NCI-H187 (cell line): ENCODE measurements around the gene DTX3.
"Not testable (repeated sequence)": the region's sequence is repeated elsewhere in the genome, so short reads cannot be mapped to it uniquely, and the experiment has no call there.

Experiments
- DNase-seq, 2 experiments: peaks; one replicate each; lab custom pipeline; 2025; lab: John Stamatoyannopoulos, UW

DTX3 gene

DNA sequence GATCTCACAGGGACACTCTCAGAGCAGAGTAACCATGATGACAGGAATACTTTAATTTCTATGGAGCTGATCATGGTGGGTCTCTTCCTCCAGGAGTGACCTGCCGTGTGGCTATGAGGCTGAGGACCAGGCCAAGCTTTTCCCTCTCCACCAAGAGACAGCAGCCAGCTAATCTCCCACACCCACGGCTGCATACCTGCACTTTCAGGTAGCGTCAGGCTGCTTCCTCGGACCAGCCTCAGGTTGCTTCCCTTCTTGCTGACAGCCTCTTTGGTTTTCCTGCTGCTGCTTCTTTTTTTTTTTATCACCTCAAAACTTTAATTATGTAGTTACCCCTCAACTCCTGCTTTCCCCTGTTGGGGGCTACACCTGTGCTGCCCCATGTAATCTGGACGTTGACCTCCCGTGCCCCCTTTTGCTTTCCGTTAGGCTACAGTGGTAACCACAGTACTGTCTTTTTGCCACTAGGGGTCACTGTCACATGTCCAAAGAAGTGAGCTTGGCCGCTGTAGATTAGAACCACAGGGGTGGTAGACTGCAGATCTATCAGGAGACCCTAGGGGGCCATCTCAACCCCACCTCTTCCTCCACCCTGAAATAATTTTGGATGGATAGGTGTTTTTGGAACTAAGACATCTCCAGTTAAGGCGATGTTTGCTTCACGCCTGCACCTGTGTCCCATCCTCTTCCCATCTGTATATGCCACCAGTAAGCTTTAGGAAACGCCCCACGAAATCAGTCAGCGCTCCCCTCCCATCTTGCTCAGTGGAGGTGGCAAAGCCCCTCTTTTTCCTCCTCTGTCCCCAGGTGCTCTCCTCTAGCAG, 21.4 kb upstream of the DTX3 start:
- peak in 1 of 2 experiments; percentile 60 for DNase-seq

DNA sequence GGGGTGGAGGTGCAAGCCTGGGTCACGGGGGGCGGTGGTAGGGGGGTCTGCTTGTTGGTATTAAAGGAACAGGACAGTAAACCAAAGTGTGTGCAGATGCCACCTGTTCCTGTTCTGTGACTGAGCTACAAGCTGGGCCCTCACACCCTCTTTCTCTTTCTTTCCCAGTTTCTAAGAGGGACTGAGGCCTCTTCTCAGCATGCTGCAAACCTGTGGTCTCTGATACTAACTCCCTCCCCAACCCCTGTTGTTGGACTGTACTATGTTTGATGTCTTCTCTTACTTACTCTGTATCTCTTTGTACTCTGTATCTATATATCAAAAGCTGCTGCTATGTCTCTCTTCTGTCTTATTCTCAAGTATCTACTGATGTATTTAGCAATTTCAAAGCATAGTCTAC, 20.6 kb upstream of the DTX3 start:
- DNase-seq: no peak

DNA sequence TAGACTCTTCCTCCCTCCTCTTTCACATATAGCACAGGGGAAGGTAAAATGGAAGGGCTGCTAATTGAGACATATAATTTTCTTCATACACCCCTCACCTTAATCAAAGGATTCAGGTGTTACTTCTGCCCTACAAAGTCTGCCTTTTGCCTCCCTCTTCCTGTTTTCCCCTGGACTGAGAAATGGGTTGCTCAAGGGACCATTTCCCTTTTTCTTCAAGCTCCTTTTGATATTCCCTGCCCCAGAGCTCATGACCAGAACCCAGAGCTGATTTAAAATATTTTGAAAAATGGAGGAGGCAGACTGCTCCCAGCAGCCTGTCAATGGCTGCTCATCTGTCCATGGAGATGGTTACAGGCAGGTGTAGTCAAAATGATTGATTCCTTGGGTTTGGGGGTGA, 19.9 kb upstream of the DTX3 start:
- no peak for DNase-seq

DNA sequence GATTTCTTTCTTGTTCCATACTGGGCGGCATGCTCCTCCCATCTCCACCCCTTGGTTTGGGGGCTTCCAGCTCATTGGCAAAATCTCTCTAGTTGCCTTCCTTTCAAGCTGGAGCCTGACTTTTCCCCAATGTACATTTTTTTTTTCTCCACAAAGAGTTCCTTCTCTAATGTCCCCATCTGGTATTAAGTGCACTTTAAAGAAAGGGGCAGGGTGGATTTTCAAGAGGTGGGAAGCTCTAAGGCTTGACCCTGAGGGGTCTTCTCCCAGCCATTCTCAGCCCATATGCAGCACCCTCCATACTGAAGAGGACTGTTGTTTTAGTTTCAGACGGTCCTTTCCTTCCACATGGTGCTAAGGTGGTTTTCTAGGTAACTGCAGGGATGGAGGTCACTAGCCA, 19.5 kb upstream of the DTX3 start:
- DNase-seq: no peak

DNA sequence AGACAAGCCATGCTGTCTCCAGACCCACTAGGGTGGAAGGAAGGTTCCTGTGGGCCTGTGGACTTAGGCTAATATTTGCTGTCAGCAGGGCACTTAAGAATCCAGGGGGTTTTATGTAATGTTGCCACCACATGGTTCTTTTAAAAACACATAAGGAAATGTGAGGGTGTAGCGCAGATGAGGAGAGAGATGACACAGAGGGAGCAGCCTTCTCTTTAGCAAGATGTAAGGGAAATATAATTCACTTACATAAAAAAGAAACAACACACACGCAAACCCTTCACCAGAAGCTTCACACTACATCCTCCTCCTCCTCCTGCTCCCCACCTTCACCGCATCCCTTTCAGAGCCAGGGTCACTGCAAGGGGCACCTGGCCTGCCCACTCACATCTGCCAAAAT, 18.5 kb upstream of the DTX3 start:
- DNase-seq: no peak

DNA sequence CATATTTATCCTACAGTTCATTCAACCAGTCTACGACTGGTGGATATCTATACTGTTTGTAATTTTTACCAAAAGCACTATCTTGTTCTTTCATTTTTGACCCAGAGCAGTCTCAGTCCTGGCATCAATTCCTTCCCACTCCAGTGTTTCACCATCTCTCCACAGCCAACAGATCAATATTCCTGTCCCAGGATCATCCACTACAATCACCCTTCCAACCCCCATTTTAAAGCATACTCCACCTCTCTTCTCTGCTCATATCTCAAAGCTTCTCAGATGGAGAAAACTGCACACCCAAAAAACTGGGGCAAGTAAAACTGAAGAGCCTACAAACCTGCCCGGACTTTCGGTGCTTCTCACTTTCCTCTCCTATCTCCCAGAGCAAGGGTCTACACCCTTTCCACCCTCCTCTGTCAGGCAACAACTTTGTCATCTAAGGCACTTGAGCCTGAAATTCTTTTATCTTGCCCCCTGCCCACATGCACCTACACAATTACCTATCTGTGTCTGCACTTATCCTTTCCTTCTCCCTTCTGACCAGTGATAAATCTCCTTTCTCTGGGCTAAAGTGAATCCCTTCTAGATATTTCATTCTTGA, 17.7 kb upstream of the DTX3 start:
- no peak for DNase-seq

DNA sequence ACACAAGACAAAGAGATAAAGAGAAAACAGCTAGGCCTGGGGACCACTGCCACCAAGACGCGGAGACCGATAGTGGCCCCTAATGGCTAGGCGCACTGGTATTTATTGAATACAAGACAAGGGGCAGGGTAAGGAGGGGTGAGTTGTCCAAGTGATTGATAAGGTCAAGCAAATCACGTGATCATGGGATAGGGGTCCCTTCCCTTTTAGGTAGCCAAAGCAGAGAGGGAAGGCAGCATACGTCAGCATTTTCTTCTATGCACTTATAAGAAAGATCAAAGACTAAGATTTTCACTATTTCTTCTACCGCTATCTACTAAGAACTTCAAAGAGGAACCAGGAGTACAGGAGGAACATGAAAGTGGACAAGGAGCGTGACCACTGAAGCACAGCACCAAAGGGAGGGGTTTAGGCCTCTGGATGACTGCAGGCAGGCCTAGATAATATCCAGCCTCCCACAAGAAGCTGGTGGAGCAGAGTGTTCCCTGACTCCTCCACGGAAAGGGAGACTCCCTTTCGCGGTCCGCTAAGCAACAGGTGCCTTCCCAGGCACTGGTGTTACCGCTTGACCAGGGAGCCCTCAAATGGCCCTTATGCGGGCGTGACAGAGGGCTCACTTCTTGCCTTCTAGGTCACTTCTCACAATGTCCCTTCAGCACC, 15.5 kb upstream of the DTX3 start:
- not testable (repeated sequence) for DNase-seq

DNA sequence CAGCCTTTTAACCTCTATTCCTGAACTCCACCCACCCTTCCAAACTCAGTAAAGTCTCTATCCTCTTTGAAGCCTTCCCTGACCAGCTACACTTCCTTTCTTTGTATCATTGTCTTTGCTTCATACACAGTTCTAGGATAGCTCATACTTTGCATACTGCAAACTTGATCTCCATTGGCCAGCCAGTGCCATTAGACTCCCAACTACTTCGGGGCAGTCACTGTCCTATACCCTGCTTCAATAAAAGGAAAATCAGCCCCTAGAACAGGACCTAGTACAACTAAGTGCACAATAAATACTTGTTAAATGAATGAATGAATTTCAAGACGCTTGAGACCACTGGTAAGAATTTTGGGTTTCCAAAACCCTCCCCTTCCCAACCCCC, 14.2 kb upstream of the DTX3 start:
- DNase-seq: no peak

DNA sequence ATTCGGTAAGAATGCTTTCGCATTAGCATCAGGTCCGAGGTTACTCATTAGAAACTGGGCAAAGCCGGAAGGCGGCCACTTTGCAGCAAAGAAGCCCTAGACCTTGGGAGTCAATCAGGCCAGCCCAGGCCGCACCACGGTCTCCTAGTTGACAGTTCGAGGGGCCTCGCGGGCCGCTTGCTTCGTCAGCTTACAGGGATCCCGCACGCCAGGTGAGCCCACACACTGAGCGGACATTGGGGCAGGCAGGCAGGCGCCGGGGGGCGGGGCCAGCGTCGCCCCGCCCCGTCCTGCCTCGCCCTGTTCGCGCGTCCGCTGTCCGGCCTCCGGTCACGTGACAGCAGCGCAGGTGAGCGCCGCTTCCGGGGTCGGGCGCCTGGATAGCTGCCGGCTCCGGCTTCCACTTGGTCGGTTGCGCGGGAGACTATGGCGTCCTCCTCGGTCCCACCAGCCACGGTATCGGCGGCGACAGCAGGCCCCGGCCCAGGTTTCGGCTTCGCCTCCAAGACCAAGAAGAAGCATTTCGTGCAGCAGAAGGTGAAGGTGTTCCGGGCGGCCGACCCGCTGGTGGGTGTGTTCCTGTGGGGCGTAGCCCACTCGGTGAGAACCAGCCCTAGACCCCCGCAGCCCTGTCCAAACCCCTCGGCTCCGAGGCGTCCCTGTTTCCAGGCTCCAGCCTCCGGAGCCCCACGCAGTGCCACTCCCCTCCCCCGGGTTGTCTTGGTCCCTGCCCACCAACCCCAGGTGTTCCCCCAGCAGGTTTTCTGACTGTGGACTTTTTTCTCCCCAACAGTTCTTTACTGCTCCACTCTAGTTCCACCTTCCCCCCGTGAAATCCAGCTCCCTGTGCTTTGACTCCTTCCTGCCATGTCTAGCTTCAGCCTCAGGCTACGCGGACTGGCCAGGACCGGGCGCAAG, 13.5 kb upstream of the DTX3 start, which contains the start of gene PIP4K2C:
PIP4K2C (plus strand) TSS at position 329 of the 918 bp plus-strand sequence; CDS start at position 427, 98 bp downstream.
- peak; percentile 89 for DNase-seq

DNA sequence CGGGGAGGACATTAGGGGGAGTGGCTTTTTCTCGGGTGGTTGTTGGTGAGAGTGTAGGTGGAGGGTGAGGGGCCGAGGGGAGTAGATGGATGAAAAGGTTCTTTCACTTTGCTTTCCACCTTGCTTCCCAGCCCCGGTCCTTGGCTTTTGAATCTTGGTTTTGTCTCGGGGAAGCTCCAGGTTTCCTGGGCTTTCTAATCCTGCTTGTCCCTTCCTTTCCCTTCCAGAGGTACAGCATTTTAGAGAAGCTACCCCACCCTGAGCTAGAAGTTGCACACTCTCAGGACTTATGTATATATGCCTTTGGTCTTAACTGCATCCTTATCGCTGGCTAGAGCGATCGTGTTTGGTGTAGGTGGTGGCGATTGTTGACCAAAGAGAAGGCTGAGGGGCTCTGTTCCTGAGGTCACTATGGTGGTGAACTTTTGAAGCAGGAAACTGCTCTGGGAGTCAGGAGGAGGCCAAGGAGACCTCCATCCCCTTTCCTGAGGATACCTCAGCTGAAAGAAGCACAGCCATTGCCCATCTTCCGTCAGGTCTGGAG, 12.8 kb upstream of the DTX3 start:
- no peak for DNase-seq

DNA sequence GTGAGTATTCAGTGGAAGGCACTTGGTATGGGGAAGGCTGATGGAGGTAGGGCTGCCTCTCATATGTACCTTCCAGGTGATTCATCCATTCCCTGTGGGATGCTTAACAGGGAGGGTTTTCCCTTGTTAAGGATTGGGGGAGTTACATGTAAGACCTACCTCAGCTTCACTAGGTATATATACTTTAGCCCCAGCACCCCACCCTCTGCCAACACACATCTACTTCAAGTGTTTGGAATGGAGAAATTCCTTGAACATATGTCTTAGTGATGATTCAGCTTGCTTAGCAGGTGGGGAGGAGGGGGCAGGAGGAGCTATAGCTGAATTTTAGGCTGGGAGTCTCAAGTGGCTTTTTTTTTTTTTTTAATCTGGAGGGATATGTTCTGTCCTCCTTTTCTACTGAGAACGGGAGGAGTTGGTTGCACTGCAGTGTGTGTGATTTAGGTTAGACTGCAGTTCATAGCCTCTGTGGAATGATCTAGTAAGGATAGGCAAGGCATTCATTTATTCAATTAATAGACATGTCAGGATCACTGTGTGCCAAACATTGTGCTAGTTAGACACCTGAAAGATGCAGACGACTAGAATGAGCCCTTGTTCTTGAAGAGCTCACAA, 12.0 kb upstream of the DTX3 start:
- DNase-seq: no peak

DNA sequence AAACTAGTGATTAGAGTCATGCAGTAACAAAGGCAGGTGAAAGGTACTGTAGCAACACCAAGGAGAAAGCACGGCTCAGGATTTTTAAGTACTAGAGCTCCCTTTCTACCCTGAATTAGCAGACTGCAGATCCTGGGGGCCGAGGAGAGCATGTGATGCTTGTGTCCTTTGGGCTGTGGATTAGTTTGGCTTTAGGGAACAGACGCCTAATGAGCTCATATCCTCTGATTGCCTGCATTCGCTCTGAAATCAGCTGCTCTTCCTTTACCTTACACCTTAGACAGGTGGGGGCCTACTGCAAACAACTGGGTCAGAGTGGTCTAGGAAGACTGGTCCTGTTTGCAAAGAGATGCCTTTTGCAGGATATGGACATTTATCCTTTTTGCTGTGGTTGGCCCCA, 11.4 kb upstream of the DTX3 start:
- DNase-seq: no peak

DNA sequence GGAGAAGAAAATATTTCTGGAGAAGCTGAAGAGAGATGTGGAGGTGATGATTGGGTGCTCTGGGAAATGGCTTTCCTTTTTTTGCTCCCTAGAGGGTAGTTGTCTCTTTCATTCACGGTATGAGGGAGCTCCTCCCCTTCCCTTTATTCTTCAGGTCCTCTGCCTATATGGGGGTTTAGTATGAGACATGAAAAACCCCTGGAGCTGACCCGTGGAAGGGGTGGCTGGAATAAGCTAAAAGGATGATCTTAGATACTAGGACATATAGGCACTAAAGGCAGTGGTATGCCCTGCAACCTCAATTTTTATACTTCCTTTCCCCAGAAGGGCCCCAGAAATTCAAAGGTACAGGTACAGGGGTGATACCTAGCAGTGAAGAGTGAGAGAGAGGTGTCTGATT, 4.2 kb upstream of the DTX3 start:
- DNase-seq: no peak

DNA sequence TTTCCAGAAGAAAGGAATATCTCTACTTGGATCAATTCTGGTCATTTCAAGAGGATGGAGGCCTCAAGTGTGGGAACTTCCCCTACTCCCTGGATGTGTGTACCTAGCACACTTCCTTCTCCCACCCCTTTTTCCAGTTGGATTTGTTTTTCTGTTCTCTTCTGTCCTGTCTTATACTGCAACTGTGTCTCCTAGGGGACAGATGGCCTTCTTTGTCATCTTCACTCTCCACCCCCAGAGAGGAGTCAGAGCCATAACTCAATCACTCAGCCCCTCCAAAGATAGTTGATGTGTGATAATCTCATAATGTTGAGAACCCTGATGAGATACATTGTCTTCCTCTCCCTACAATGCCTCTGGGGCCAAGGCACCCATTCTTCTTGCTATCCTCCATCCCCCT, 2.1 kb upstream of the DTX3 start:
- no peak for DNase-seq

DNA sequence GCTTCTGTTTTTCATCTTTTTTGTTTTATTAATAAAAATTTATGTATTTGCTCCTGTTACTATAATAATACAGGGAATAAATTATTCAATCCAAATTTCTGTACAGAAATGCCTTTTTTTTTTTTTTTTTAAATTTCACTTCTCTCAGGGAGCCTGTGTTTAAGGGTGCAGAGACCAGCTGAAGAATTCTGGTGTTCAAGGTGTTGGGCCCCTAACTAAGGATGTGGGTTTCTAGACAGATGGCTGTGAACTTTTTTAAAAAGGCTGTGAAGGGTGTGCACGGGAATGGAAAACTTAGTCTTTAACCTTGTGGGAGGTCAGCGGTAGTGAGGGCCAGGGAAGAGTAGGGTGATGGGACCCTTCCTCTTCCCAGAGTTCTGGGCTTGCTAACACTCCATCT, 1.3 kb upstream of the DTX3 start:
- DNase-seq: no peak

DNA sequence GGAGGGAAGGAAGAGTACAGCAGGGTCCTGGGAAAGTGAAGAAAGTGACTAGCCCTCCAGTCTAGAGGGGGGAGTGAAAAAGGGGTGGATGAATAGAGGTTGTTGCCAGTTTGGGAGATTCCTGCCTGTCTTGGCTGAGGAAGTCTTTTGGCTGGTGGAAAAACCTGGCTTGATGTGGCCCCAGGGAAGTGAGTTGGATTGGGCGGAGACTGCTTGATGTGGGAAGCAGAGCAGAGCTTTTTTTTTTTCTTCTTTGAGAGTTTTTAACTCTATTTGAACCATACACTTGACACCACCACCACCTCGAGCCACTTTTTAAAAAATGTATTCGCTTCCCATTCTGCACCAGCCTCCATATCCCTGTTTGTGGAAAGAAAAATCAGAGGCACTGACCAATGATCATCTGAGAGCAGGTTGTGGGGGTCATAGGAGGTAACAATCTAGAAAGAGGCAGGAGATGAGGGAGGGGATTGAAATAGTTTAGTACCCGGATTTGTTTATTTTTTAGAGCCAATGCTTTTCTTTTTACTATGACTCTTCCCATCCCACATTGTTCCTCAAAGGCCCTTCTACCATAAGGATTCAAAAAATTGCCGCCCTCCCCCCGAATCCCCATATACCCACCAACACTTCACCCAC, 690 bp upstream of the DTX3 start:
- DNase-seq: peak in 1 of 2 experiments; percentile 15

DNA sequence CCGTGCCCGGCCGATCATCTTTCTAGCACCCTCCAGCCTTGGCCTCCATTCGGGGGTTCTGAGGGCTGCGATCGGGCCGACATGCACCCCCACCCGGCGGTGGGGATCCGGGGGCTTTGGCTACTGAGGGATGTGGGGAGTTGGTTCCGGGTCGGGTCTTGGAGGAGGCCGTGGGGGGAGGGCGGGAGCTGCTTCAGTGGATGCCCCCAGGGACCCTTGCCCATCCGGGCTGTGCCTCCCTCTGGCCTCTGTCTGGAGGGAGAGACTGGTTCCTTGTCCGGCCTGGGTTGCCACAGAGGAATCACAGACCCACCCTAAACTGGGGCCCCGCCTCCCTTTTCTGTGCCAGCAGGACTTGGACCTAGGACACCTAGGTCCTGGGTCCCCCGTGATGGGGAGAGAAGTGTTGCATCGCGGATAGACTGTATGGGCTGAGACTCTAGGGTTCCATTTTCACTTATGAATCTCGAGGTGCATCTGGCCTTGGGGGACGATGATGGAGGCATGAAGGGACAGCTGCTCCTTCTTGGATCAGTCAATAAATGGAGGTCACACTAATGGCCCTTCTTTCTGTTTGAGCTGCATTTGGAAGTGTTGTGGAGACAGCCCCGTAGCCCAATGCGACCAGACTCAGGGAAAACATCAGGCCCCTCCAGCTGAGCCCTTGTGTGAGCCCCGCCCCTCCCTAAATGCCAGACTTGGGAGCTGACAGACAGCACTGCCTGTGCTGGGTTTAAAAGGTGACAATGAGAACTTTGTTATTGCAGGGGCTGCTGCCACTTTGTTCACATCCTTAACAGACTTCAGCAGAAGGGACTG, 577 bp downstream of the DTX3 start:
- DNase-seq: no peak

DNA sequence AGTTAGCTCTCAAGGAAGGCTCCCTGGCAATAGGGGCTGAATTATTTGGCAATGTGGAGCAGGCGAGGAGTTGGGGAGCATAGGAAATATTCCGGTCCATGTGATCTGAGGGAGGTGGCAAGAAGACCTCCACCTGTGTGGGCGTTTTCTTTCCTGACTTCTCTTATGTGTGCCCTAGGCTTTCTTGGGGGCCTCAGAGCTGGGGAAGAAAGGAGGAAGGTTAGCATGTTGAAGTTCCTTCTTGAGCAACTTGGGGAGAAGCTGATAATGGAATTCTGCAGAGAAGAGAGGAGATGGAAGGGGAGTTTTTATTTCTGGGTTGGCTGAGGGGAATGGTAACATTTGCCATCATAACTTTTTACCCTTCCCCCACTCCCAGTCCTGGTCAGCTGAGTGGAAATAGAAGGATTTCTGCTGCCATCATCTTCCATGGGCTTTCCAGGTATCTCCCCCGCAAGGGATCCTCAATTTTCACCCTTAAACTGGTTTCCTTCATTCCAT, 1.2 kb downstream of the DTX3 start:
- no peak for DNase-seq

DNA sequence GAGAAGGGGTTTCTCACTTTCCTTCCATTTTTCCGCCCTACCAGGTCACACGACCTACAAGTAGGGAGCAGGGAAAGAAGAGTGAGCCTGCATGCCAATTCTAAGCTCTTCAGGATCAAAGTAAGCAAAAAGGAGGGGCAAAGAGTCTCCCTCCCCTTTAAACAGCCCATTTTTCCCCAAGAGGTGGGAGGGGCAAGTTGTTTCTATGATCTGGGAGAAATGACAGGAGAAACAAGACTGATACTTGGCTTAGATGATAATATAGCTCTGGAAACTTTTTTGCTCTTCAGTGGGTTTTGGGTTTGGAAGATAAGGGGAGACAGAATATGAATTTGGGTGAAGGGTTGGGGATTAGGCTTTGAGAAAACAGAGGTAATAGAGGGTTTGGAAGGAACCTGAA, 1.8 kb downstream of the DTX3 start:
- DNase-seq: no peak

DNA sequence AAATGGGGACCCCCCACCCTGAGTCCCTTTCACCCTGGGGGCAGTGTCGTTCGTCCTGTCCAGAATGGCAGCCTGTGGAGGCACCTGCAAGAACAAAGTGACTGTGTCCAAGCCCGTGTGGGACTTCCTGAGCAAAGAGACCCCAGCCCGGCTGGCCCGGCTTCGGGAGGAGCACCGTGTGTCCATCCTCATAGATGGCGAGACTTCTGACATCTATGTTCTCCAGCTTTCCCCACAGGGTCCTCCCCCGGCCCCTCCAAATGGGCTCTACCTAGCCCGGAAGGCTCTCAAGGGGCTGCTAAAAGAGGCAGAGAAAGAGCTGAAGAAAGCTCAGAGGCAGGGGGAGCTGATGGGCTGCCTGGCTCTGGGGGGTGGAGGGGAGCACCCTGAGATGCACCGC, 2.2 kb downstream of the DTX3 start:
- DNase-seq: no peak
